ENCODE measurements around the gene AATK.

AATK gene, protein sequence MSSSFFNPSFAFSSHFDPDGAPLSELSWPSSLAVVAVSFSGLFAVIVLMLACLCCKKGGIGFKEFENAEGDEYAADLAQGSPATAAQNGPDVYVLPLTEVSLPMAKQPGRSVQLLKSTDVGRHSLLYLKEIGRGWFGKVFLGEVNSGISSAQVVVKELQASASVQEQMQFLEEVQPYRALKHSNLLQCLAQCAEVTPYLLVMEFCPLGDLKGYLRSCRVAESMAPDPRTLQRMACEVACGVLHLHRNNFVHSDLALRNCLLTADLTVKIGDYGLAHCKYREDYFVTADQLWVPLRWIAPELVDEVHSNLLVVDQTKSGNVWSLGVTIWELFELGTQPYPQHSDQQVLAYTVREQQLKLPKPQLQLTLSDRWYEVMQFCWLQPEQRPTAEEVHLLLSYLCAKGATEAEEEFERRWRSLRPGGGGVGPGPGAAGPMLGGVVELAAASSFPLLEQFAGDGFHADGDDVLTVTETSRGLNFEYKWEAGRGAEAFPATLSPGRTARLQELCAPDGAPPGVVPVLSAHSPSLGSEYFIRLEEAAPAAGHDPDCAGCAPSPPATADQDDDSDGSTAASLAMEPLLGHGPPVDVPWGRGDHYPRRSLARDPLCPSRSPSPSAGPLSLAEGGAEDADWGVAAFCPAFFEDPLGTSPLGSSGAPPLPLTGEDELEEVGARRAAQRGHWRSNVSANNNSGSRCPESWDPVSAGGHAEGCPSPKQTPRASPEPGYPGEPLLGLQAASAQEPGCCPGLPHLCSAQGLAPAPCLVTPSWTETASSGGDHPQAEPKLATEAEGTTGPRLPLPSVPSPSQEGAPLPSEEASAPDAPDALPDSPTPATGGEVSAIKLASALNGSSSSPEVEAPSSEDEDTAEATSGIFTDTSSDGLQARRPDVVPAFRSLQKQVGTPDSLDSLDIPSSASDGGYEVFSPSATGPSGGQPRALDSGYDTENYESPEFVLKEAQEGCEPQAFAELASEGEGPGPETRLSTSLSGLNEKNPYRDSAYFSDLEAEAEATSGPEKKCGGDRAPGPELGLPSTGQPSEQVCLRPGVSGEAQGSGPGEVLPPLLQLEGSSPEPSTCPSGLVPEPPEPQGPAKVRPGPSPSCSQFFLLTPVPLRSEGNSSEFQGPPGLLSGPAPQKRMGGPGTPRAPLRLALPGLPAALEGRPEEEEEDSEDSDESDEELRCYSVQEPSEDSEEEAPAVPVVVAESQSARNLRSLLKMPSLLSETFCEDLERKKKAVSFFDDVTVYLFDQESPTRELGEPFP (N-terminal part only)

DNA sequence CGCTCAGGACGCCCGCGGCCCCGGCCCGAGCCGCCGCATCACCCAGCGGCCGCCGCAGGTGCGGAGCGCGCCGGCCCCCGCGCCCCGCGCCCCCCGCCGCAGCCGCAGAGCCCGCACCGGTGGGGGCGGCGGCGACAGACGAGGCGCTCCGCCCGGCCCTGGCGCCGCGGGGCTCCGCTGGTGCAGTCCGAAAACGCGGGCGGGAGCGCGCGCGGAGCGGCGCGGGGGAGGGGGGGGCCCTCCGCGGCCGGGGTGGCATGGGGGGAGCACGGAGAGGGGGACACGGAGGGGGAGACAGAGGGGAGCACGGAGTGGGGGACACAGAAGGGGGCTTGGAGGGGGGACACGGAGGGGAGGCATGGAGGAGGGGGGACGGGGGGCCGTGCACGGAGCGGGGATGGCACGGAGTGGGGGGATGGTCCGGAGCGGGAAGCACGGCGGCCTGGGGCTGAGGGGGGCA is at the start of gene AATK:
Gene AATK, minus strand, starts transcription at position 189 of the 460 bp plus-strand sequence. CDS start 229 bp downstream, outside the sequence.
- no peak for DNase-seq

DNA sequence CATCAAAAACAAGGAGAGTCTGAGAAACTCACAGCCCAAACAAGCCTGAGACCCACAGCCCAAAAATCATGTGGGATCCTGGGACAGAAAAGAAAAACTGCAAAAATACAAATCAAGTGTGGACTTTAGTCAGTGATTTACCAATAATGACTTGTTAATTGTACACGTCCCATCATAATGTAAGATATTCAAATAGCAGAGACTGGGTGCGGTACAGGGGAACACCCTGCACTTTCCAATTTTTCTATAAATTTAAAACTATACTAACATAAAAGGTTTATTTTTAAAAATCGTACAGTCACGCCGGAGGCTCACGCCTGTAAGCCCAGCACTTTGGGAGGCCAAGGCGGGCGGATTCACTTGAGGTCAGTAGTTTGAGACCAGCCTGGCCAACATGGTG is 48.0 kb upstream of the AATK start:
- DNase-seq = no peak

DNA sequence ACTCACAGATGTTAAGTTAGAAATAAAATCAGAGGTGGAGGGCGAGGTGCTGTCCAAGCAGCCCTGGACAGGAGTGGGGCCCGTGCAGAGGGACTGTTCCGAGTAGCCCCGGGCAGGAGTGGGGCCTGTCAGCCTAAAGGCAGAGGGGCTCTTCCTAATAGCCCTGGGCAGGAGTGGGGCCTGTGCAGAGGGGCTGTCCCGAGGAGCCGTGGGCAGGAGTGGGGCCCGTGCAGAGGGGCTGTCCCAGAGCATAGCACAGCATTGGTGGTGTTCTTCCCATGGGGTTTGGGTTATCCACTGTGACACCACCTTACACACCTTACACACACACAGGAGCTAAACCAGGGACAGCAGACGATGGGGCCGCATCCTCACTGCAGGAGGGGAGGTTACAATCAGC is 46.3 kb upstream of the AATK start:
- DNase-seq = no peak

DNA sequence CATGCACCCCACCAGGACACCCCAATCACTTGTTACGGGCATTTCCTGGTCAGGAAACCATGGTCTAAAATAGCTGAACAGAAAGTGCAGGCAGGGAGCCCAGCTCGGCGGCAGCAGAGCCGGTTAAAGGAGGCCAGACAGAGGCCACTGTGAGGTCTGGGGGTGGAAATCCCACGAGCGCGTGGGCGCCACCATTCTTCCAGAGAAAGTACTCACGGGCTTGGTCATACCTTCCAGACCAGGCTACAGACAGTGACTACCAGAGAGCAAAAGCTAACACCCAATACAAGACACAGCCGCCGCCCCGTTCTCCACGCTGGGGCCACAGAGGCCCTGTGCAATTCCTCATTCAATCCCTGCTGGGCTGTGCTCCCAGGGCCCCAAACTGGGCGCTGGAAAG is 44.8 kb upstream of the AATK start:
- no peak for DNase-seq

DNA sequence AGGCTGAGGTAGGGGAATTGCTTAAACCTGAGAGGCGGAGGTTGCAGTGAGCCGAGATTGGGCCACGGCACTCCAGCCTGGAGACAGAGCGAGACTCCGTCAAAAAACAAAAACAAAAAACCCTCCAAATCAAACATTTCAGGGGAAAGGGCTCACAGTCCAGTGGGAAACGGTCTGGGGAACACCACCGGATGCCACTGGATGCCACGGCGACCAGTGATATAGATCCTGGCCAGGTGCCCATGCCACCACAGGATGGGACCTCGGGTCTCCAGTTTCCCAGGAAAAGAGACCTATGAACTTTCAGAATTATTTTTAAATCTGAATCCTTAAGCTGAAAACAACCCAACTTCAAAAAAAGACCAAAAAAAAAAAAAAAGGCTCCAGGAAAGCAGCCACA is 44.4 kb upstream of the AATK start:
- no peak for DNase-seq

DNA sequence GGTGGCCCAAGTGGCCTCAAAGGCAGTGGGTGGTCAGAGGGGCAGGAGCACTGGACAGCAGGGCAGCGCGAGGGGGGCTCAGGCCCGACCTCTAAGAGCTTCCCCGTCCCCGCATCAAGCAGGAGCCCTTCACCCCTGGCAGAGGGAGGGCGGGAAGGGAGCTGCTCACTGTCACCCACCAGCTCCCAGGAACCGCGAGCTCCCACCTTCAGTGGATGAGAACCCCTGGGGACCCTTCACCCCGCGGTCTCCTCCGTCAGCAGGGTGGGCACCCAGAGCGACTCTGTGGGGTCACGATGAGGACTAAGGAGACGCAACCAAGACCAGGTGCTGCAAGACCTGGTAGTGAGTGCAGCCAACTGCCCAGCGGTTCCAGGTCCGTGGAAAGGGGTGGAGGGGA is 43.1 kb upstream of the AATK start:
- no peak for DNase-seq

DNA sequence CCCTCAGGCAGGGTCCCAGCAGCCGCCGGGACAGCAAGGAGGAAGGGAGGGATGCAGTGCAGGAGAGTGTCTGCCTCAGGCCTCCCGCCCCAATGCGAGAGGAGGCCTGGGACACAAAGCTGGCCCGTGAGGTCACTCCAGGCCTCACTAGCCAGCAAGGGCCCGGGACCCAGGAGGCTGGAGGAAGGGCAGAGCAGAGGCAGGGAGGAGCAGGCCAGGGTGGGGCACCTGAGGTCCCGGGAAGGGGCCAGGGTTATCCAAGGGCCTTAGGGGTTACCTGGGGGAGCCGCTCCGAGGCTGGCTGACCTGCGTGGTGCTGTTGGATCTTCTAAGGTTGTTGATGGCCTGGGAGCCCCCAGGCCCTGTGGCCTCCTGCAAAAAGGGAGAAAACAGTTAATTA is 42.6 kb upstream of the AATK start:
- DNase-seq = no peak

DNA sequence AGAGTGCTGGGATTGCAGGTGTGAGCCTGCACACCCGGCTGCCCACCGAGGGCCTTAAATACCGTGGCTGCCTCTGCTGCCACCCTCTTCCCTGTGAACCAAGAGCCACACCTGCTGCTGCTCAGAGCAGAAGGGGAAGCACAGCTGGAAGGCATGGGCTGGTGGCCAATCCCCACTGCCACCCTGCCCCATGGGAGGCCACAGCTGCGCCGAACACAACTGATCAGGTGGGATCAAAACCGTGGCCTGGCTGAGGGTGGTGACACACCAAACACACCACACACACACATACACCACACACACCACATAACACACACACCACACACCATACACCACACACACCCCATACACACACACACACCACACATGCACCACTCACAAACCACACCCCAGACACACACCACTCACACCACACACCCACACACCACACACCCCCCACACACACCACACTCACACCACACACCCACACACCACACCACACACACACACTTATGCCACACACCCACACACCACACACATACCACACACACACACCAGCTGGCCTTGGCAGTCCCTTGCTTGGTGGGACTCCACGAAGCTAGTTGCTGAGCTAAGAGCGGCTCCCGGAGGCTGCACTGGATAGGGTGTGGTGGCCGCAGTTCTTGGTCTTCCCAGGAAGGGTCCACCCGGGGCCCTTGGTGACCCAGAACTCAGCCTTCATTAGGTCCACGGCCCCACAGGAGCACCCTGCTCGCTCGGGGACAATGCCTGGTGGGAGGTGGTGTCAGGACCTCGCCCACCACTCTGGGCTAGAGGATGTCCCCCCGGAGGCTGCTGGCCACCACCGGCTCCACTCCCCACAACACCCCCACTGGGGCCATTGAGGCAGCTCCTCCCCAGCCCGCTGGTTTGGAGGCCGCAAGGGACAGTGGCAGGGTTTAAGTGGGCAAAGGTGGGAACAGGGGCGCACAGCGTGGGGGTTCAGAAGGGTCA is 41.9 kb upstream of the AATK start:
- no peak for DNase-seq

DNA sequence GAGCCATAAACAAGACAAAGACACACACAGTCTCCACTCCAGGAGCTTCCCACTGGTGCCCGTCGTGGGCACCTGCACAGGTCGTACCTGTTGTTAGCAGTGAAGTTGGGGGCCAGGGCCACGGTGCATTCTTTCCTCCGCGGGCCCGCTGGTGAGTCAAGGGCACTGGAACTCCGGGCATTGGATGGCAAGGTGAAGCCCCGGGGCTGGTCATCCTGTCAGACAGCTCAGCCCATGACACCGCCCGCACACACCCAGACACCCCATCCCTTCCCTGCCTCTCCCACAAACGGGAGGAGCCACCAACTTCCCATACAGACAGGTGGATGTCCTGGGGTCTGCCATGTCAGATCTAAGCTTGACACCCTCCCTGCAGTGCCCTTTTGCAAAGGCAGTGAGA is 40.6 kb upstream of the AATK start:
- DNase-seq = no peak

DNA sequence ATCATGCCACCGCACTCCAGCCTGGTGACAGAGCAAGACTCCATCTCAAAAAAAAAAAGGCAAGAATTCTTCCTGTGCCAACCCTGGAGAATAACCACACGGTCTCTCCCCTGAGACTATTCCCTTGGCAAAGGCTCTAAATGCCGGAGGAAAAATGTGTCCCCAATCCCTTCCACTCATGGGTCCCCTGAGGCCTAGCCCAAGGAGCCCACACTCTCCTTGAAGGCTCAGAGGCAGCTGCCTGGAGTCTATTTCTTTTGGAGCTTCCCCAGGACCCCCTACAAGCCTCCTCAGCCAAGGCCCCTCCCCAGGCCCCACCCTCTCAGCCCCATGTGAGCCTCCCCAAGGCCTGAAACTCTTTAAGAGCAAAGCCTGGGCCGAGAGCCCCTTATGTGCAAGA is 40.1 kb upstream of the AATK start:
- no peak for DNase-seq

DNA sequence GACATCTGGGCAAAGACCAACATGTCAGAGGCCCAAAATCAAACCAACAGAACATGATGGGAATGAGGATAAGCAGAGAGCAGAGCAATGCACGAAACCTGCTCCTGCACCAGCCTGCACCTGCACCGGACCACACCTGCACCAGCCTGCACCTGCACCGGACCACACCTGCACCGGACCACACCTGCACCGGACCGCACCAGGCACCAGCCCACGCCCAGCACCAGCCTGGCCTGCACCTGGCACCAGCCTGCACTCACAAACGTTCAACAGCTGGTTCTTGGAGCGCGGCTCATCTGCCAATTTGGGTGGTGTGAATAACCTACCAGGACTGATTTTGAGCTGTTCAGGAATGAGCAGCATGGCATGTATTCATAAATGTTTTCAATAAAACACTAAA is 38.6 kb upstream of the AATK start:
- no peak for DNase-seq

DNA sequence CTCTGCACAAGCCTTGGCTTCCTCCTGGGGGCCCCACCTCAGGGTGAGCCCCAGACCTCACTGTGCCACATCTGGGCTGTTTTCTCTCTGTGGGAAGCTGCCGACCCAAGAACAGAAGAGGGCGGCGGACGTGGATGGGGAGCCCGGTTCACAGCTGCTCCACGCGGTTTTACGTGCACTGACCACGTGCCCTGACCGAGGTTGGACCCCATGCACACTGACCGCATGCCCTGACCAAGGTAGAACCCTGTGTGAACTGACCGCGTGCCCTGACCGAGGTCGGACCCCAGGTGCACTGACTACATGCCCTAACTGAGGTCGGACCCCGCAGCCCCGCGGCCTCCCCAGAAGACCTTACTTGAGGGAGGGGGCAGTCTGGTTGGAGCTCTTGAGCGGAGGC is 37.1 kb upstream of the AATK start:
- DNase-seq = no peak

DNA sequence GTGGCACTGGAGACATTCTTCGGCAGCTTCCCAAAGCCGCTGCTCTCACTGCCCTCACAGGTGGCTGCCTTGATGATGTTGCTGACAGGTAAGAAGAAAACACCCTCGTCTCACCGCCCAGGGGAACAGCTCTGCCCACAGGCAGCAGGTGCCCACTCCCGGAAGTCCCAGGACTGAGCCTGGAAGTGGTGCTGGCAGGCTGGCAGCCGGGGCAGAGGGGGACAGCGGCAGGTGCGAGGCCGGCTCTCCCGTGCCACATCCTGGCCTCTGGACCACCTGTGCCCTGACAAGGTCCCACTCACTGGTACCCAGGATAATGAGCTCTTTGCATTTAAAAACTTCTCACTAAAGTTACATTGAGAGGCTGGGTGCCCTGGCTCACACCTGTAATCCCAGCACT is 36.3 kb upstream of the AATK start:
- DNase-seq = no peak

DNA sequence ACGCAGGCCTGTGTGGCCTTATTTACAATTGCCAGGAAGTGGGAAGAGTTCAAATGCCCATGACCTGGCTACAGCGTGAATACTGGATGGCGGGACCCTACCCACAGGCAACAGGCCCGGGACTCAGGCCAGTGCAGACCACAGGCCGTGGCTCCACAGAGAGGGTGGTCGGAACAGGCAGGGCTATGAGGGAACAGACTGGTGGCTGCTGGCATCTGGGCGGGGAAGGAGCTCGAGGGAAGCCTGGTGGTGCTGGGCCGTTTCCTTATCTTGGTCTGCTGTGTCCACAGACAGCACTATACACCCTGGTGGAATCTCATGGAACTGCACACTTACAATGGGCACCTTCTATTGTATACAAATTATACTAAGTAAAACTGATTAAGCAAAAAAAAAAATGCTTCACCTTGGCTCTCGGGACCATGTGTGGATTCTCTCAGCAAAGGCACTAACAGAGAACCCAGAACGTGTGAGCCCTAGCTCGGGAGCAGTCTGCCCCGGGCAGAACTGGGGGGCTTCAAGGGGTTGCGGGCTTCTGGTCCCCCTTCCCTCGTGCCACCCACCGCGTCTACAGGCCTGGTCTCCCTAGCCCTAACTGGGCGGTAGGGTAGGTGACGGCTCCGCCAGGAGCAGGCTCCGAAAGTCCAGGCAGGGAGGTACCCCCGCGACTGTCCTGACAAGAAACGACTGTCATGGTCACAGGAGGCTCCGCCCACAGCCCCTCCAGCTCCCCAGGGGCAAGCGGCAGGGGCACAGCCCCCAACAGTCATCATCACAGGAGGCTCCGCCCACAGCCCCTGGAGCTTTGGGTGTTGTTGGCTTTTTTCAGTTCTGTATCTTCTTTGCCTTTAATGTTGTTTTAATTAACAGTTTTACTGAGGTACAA is 34.9 kb upstream of the AATK start:
- no peak for DNase-seq

DNA sequence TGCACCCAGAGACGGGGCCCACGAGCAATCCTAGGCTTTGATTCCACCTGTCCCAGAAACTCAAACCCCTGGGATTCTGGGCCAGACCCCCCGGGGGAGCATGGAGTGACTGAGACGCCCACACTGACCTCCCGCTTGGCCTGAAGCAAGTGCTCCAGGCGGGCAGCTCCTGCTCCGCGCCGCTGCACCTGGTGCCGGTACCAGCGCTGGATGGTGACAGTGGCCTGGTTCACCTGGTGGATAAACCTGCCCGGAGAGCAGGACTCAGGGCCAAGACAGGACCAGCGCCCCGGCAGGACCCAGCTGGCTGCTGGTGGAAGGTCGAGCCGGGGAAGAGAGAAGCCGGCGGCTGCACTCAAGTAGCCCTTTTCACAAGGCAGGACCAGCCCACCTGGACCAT is 34.2 kb upstream of the AATK start:
- DNase-seq = no peak

DNA sequence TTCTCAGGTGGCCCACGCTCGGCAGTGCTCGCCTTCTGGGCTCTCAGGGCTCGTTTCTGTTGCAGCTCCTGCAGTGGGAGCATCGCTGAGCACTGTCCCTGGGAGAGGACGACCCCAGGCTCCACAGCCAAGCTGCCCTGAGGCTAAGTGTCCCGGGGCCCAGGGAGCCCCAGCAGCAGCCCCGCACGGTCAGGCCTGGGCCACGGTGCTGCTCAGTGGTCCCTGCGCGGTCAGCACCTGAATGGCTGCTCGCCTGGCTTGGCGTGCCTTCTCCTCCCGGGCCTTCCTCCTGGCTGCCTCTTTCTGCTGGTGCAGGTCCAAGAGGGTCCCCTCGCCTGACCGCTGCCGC is 33.4 kb upstream of the AATK start:
- DNase-seq = no peak

DNA sequence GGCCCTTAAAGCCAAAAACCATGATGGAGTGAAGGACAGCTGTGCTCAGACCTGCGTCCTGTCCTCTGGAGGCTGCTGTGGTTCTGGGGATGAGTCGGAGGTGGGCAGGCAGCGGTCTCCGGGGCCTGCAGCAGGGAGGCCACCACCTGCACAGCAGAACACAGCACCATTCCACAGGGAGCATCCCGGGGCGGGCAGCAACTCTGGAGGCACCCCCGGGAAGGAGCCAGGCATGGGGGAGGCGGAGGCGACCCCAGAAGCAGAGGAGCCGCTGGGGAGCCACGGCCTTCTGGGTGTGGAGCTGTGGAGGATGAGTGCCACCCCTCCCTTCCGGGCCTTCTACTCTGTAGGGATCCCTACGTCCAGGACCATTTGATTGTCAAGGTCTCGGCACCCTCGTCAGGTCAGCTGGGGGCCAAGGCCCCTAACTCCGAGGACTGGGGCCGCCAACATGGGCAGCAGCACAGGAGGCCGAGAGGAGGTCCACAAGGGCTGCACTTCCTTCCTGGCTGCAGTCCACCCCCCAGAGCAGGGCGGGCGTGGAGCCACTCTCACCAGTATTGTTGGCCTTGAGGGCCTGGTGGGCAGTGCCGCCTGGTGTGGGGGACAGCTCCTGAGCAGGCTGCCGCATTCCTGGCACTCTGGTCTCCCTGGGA is 32.9 kb upstream of the AATK start:
- DNase-seq = no peak

DNA sequence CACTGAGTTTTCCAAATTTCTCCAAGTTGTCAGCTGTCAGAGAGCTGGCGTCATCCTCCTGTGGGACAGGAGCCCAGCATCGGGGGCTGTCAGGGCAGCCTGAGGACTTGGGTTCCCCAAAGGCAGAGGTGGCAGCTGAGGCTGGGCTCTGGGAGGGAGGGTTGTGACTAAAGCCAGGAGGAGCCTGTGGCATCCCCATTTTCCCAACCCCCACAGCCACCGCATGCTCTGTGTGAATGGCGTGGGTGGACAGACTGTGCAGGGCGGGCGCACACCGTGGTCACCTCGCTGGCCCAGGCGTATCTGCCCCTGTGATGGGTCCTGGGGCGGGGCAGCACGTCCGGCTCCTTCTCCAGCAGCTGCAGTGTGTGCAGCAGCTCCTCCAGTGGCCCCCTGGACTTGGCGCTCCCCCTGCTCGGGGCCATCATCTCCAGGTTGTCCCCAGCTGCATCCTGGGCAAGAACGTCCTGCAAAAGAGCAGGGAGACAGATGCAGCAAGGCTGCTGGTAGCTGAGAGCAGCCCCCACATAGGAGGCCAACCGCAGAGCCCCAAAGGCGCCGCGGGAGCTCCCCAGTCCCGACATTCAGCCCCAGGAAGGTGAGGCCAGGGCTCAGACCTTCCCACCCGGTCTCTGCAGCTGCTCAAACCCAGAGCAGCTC is 31.9 kb upstream of the AATK start:
- no peak for DNase-seq

DNA sequence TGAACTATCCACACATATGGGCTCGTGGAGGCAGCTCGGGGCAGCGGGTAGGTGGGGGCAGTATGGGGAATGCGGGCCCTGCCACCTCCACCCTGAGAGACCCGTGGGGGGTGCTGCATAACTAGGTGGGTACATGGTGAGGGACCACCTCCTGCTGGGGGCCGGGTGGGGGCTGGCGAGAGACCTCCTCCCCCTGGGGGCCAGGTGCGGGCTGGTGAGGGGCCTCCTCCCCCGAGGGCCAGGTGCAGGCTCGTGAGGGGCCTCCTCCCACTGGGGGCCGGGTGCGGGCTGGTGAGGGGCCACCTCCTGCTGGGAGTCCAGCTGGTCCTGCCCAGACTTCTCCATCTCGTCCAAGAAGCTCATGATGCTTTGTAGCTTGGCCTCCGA is 31.4 kb upstream of the AATK start:
- no peak for DNase-seq

Measured in cortex of kidney (tissue), 1 donor.